ENCODE measurements around the gene SPIN2B.
"Not testable (repeated sequence)": the region's sequence is repeated elsewhere in the genome, so short reads cannot be mapped to it uniquely, and the experiment has no call there.

SPIN2B gene

GRCh38 chrX:57121162-57121755 lies at the start of gene SPIN2B:
Gene SPIN2B, minus strand, starts transcription at chrX:57121548.
- DNase-seq, result peak; percentile 91

GRCh38 chrX:57156397-57157049 lies 35.2 kb upstream of the SPIN2B start:
- peak; percentile 37 for DNase-seq

- no peak for DNase-seq
Observed at GRCh38 chrX:57155171-57155570, 33.8 kb upstream of the SPIN2B start.

- not testable (repeated sequence) for DNase-seq
Observed at GRCh38 chrX:57152222-57152621, 30.9 kb upstream of the SPIN2B start.

- DNase-seq, result no peak
Observed at GRCh38 chrX:57138674-57139073, 17.3 kb upstream of the SPIN2B start.

GRCh38 chrX:57137501-57137900 lies 16.2 kb upstream of the SPIN2B start:
- DNase-seq, result no peak

- DNase-seq, result peak; percentile 48
Observed at GRCh38 chrX:57137073-57137472, 15.7 kb upstream of the SPIN2B start, which contains the start of gene SPIN2A. Gene SPIN2A, minus strand, starts transcription at chrX:57137397. Its CDS starts 800 bp downstream, at chrX:57136597.

- peak; percentile 20 for DNase-seq
Observed at GRCh38 chrX:57136589-57136988, 15.2 kb upstream of the SPIN2B start.

- DNase-seq, result no peak
Observed at GRCh38 chrX:57135287-57135686, 13.9 kb upstream of the SPIN2B start.

GRCh38 chrX:57134702-57135101 lies 13.4 kb upstream of the SPIN2B start:
- no peak for DNase-seq

GRCh38 chrX:57133706-57134105 lies 12.4 kb upstream of the SPIN2B start:
- no peak for DNase-seq

GRCh38 chrX:57133284-57133683 lies 11.9 kb upstream of the SPIN2B start:
- not testable (repeated sequence) for DNase-seq

- no peak for DNase-seq
Observed at GRCh38 chrX:57132046-57132445, 10.7 kb upstream of the SPIN2B start.

GRCh38 chrX:57121816-57122215 lies 468 bp upstream of the SPIN2B start:
- DNase-seq, result no peak

- DNase-seq, result peak; percentile 19
Observed at GRCh38 chrX:57120619-57121161, 658 bp downstream of the SPIN2B start.

- DNase-seq, result no peak
Observed at GRCh38 chrX:57119416-57119815, 1.9 kb downstream of the SPIN2B start.

- DNase-seq, result not testable (repeated sequence)
Observed at GRCh38 chrX:57117566-57117965, 3.8 kb downstream of the SPIN2B start.

GRCh38 chrX:57104921-57105398 lies 16.4 kb downstream of the SPIN2B start:
- no peak for DNase-seq

- DNase-seq, result no peak
Observed at GRCh38 chrX:57104406-57104805, 16.9 kb downstream of the SPIN2B start.

GRCh38 chrX:57103489-57103888 lies 17.9 kb downstream of the SPIN2B start:
- DNase-seq, result no peak

GRCh38 chrX:57102918-57103317 lies 18.4 kb downstream of the SPIN2B start:
- DNase-seq, result not testable (repeated sequence)

- DNase-seq, result no peak
Observed at GRCh38 chrX:57083143-57083542, 38.2 kb downstream of the SPIN2B start.

GRCh38 chrX:57074458-57074857 lies 46.9 kb downstream of the SPIN2B start:
- DNase-seq, result no peak
